HEK293T (cell line): ENCODE data around the gene FAM168A.

Experiments
- ARNT ChIP-seq: fragments of 450-650 bp; IDR thresholded peaks from 2 replicates; pipeline ENCODE4 v1.6.1; 2017; ENCODE audit warnings: mild to moderate bottlenecking
- BHLHE40 ChIP-seq: fragments of 450-650 bp; IDR thresholded peaks from 2 replicates; pipeline ENCODE4 v1.6.1; 2016; ENCODE audit warnings: mild to moderate bottlenecking, moderate library complexity, borderline replicate concordance
- ELF4 ChIP-seq: fragments of 450-650 bp; IDR thresholded peaks from 2 replicates; pipeline ENCODE4 v1.6.1; 2017; ENCODE audit warnings: antibody characterized with exemption
- FOXA1 ChIP-seq: fragments of 450-650 bp; IDR thresholded peaks from 2 replicates; pipeline ENCODE4 v1.6.1; 2016; ENCODE audit warnings: mild to moderate bottlenecking
- FOXK2 ChIP-seq: fragments of 450-650 bp; IDR thresholded peaks from 2 replicates; pipeline ENCODE4 v1.6.1; 2016; ENCODE audit warnings: mild to moderate bottlenecking
- L3MBTL2 ChIP-seq: fragments of 450-650 bp; conservative IDR thresholded peaks from 2 replicates; pipeline ENCODE4 v1.6.1; 2016; ENCODE audit warnings: mild to moderate bottlenecking
- SP1 ChIP-seq: fragments of 450-650 bp; IDR thresholded peaks from 2 replicates; pipeline ENCODE4 v1.6.1; 2017
- SUZ12 ChIP-seq: fragments of 450-650 bp; IDR thresholded peaks from 2 replicates; pipeline ENCODE4 v1.6.1; 2016; ENCODE audit warnings: mild to moderate bottlenecking
- TARDBP ChIP-seq: fragments of 450-650 bp; IDR thresholded peaks from 2 replicates; pipeline ENCODE4 v1.6.1; 2016

DNA sequence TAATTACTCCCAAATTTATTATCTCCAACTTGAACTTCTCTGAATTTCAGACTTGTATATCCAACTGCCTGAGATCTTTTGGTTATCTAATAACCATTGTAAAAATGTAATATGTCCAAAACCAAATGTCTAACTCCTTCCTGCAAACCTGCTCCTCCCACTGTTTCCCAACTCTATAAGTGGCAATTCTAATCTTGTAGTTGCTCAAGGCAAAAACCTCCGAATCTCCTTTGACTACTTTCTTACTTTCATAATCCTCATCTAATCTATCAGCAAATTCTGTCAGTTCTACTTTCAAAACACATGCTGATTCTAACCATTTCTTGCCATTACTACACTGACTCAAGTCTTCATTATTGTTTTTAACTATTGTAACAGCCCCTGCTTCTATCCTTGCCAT lies 55.7 kb downstream of the FAM168A start:
- TF ChIP-seq ARNT (no peak), FOXA1 (no peak), FOXK2 (no peak), BHLHE40 (no peak), ELF4 (no peak), TARDBP (no peak), L3MBTL2 (no peak), SP1 (no peak), SUZ12 (no peak)
